HepG2 (cell line): Measurements from ENCODE around the gene CTXN1. TPM values are rescaled to one million over a fixed set of nuclear protein-coding genes. Genes with fewer than 3 reads are reported as not detected.

Experiments used
- ATAC-seq: fragments of 200-7000 bp; cut with Tn5 transposase; 3 replicates; pipeline ENCODE4 v1.9.1; 2020; ENCODE audit warnings: mild to moderate bottlenecking, moderate library complexity
- BruUV-seq: library from RNA; stranded (reverse); fragments of 400-500 nt; replicated peaks from 2 replicates; lab custom pipeline; 2021; lab: Mats Ljungman, UMichigan
- CTCF ChIA-PET: fragments of 300-600 bp; formaldehyde crosslinking; extraction: SDS; loops from one replicate; lab custom pipeline; 2021; ENCODE audit warnings: low total read pairs, inconsistent platforms, low intra/inter-chr PET ratio; lab: Yijun Ruan, JAX
- POLR2A ChIA-PET: fragments of 350-600 bp; sonication (Branson Sonifier 250); formaldehyde crosslinking; loops from one replicate; lab custom pipeline; 2020; ENCODE audit warnings: antibody characterized with exemption, inconsistent platforms; lab: Yijun Ruan, JAX
- DNase-seq: peaks from one replicate; pipeline ENCODE4 v3.0.0-alpha.2; 2015; ENCODE audit warnings: low spot score
- FAIRE-seq: peaks from 3 replicates; lab custom pipeline; 2011; peaks lifted over from hg19 to GRCh38; lab: Jason Lieb, UNC
- H2AFZ ChIP-seq: one replicate; pipeline ENCODE4 v1.6.1; 2011; ENCODE audit warnings: low read length, inconsistent platforms
- H3K27ac ChIP-seq: fragments of 300-600 bp; 3 replicates; pipeline ENCODE4 v1.8.0; 2011; ENCODE audit warnings: mixed run types, mild to moderate bottlenecking, mixed read lengths, low read length, inconsistent platforms; ENCODE audit not compliant: insufficient read depth; ENCODE audit errors: extremely low read length
- H3K27me3 ChIP-seq, 2 experiments: fragments of 200-600 bp in 1 of 2; 2 replicates in 1 of 2; 3 replicates in 1 of 2; pipeline versions ENCODE4 v1.6.0 to v1.8.0; 2011; ENCODE audit warnings: low read length in 2 of 2, mild to moderate bottlenecking in 2 of 2, moderate library complexity in 2 of 2, inconsistent platforms in 1 of 2; ENCODE audit not compliant: insufficient read depth in 2 of 2, control insufficient read depth in 1 of 2
- H3K36me3 ChIP-seq, 2 experiments: fragments of 200-600 bp in 1 of 2; replicated peaks in 1 of 2; 2 replicates in 1 of 2; 3 replicates in 1 of 2; pipeline versions ENCODE4 v1.5.1 to v1.8.0; 2011; ENCODE audit warnings: low read length in 2 of 2, inconsistent platforms in 1 of 2; ENCODE audit not compliant: insufficient read depth in 2 of 2, control insufficient read depth in 1 of 2
- H3K4me1 ChIP-seq: 2 replicates; pipeline ENCODE4 v1.5.1; 2012; ENCODE audit warnings: low read length, inconsistent platforms; ENCODE audit not compliant: insufficient read depth
- H3K4me2 ChIP-seq: 2 replicates; pipeline ENCODE4 v1.6.0; 2011; ENCODE audit warnings: low read depth, low read length, inconsistent platforms
- H3K4me3 ChIP-seq, 3 experiments: fragments of 200-600 bp in 1 of 3; sonication (generic), shearing (Covaris generic) in 1 of 3; replicated peaks in 1 of 3; 2 replicates each; pipeline ENCODE4 v1.5.1; 2011 to 2016; ENCODE audit warnings: low read length in 3 of 3, inconsistent platforms in 2 of 3, low read depth in 2 of 3, mild to moderate bottlenecking in 2 of 3, control low read depth in 1 of 3, mixed read lengths in 1 of 3; ENCODE audit not compliant: insufficient read depth in 1 of 3
- H3K79me2 ChIP-seq: one replicate; pipeline ENCODE4 v1.6.1; 2011; ENCODE audit warnings: low read length, inconsistent platforms; ENCODE audit not compliant: insufficient read depth
- H3K9ac ChIP-seq: 2 replicates; pipeline ENCODE4 v1.6.0; 2011; ENCODE audit warnings: mild to moderate bottlenecking, low read depth, low read length, inconsistent platforms; ENCODE audit not compliant: insufficient read depth
- H3K9me3 ChIP-seq: 2 replicates; pipeline ENCODE4 v1.5.1; 2012; ENCODE audit warnings: mild to moderate bottlenecking, low read length
- H4K20me1 ChIP-seq: 2 replicates; pipeline ENCODE4 v1.6.0; 2011; ENCODE audit warnings: inconsistent platforms, mild to moderate bottlenecking, low read length, moderate library complexity; ENCODE audit not compliant: insufficient read depth
- CCAR2 ChIP-seq: fragments of 200-400 bp; formaldehyde crosslinking; optimal IDR thresholded peaks from 2 replicates; pipeline ENCODE3; 2018; ENCODE audit warnings: low read depth, mild to moderate bottlenecking, low read length, moderate library complexity
- ELF4 ChIP-seq: sonication (generic); formaldehyde crosslinking; IDR thresholded peaks from 2 replicates; pipeline ENCODE4 v1.5.0; 2020; ENCODE audit warnings: missing genetic modification reagents, mild to moderate bottlenecking, moderate library complexity, borderline replicate concordance
- HMGXB3 ChIP-seq: sonication (generic); formaldehyde crosslinking; IDR thresholded peaks from 2 replicates; pipeline ENCODE4 v1.4.0; 2020; ENCODE audit warnings: missing genetic modification reagents, borderline replicate concordance
- HOXA5 ChIP-seq: sonication (generic); formaldehyde crosslinking; IDR thresholded peaks from 2 replicates; pipeline ENCODE4 v1.4.0; 2020; ENCODE audit warnings: missing genetic modification reagents
- MAX ChIP-seq: IDR thresholded peaks from 2 replicates; pipeline ENCODE4 v1.6.1; 2012; ENCODE audit warnings: inconsistent platforms
- NR2C2 ChIP-seq: sonication (generic); formaldehyde crosslinking; IDR thresholded peaks from 2 replicates; pipeline ENCODE4 v1.4.0; 2020; ENCODE audit warnings: missing genetic modification reagents, mild to moderate bottlenecking, moderate library complexity, borderline replicate concordance
- SAFB2 ChIP-seq: sonication (generic); formaldehyde crosslinking; IDR thresholded peaks from 2 replicates; pipeline ENCODE4 v1.5.1; 2020; ENCODE audit warnings: missing genetic modification reagents, low read depth, mild to moderate bottlenecking, borderline replicate concordance
- SMYD3 ChIP-seq: sonication (generic); formaldehyde crosslinking; IDR thresholded peaks from 2 replicates; pipeline ENCODE4 v1.8.1; 2023; ENCODE audit warnings: mild to moderate bottlenecking, missing genetic modification reagents
- SYNCRIP ChIP-seq: fragments of 200-400 bp; formaldehyde crosslinking; IDR thresholded peaks from 2 replicates; pipeline ENCODE4 v1.6.1; 2018; ENCODE audit warnings: mild to moderate bottlenecking, low read depth, low read length; ENCODE audit not compliant: insufficient read depth
- ZC3H4 ChIP-seq: sonication (generic); formaldehyde crosslinking; IDR thresholded peaks from 2 replicates; pipeline ENCODE4 v1.4.0; 2020; ENCODE audit warnings: missing genetic modification reagents, borderline replicate concordance
- ZFP62 ChIP-seq: sonication (generic); formaldehyde crosslinking; IDR thresholded peaks from 2 replicates; pipeline ENCODE4 v1.4.0; 2020; ENCODE audit warnings: missing genetic modification reagents
- ZMYM4 ChIP-seq: sonication (generic); formaldehyde crosslinking; IDR thresholded peaks from 2 replicates; pipeline ENCODE4 v1.8.1; 2023; ENCODE audit warnings: mild to moderate bottlenecking, missing genetic modification reagents
- ZNF12 ChIP-seq: sonication (generic); formaldehyde crosslinking; IDR thresholded peaks from 2 replicates; pipeline ENCODE4 v1.5.0; 2020; ENCODE audit warnings: missing genetic modification reagents
- ZNF674 ChIP-seq: sonication (generic); formaldehyde crosslinking; IDR thresholded peaks from 2 replicates; pipeline ENCODE4 v1.5.0; 2020; ENCODE audit warnings: low read depth, mild to moderate bottlenecking, missing genetic modification reagents
- ZNF746 ChIP-seq: sonication (generic); formaldehyde crosslinking; IDR thresholded peaks from 2 replicates; pipeline ENCODE4 v1.8.0; 2022; ENCODE audit warnings: mild to moderate bottlenecking, missing genetic modification reagents
- WGBS: methylation state at CpG from one replicate; pipeline ENCODE4 v1.1.6; 2017; ENCODE audit warnings: low lambda C conversion rate; 5-methylcytosine and 5-hydroxymethylcytosine counted together
- in situ Hi-C: cut with HindIII; loops from 2 replicates; pipeline ENCODE4 v1.10.0; 2017; ENCODE audit warnings: low pct_unique_long_range_greater_than_20kb; ENCODE audit not compliant: extremely low pct_ligation_motif_present
- intact Hi-C: fragments of 100-400 bp; cut with micrococcal nuclease; formaldehyde crosslinking; loops from one replicate; pipeline ENCODE4 v1.10.0; 2022; ENCODE audit not compliant: unreplicated experiment
- polyA plus RNA-seq, 8 experiments: library from polyadenylated mRNA; depleted of rRNA in 3 of 8; stranded (reverse) in 7 of 8; unstranded in 1 of 8; fragments of >200 nt; fragmentation: Illumina TruSeq in 4 of 8; extraction: Trizol in 4 of 8; gene quantifications; 2 replicates each; pipeline versions ENCODE4 v1.2.1 to v1.2.3, GENCODE V29; 2011 to 2016; ENCODE audit warnings: low read depth in 4 of 8, missing spikeins in 1 of 8, mixed read lengths in 1 of 8; ENCODE audit not compliant: insufficient read depth in 1 of 8
- total RNA-seq, 5 experiments: library from RNA; depleted of rRNA; stranded (reverse); fragments of >200 nt; fragmentation: Illumina TruSeq; extraction: Trizol; gene quantifications; 2 replicates each; pipeline ENCODE4 v1.2.3, GENCODE V29; 2016; ENCODE audit warnings: low read depth in 1 of 5

CTXN1 gene
- total and polyA plus RNA-seq, 2 of the 13 experiments (the other 11 are each of a cell fraction or from before 2014, with no cell fraction given), result 0.11 TPM; not detected in 1

DNA sequence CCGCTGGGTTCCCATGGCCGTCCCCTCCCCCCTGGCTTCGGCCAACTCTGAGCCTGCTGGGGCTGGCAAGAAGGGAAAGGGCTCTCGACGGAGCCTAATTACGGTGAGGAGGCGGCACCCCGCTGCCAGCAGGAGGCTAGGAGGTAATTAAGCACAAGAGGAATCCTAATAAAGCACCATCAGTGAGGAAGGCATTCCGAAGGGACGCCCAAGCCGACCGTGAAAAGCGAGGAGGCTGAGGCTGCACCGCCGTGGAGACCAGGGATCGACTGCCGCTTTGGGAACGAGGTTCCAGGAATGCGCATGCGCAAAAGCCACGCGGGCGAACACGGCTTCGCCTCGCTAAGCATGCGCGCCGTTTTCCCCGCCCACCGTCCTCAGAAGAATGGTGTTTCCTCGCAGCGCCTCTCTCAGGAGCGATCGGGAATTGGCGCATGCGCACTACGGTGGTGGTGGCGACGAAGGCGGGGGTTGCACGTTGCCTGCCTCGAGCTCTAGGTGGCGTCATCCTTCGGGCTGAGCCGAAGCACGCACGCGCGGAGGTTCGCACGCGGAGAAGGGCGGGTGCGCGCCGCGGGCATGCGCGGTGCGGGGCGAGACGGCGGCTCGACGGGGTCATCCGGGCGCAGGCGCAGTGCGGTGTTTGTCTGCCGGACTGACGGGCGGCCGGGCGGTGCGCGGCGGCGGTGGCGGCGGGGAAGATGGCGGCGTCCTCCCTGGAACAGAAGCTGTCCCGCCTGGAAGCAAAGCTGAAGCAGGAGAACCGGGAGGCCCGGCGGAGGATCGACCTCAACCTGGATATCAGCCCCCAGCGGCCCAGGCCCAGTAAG, 22.5 kb downstream of the CTXN1 start, which contains the start of gene MAP2K7 (continued):
- TF ChIP-seq MAX, result peak; percentile 96
- TF ChIP-seq NR2C2 (CRISPR knock-in tag), result peak; percentile 85

- peaks cover 45% of the 10 kb centered on the region for H3K4me1 ChIP-seq
- peak overlapping the region; percentile 95 for H3K4me2 ChIP-seq
- H3K79me2 ChIP-seq, result peaks cover 29% of the 10 kb centered on the region
- peaks cover 9 to 22% of the 10 kb centered on the region in 2 experiments; a peak in 3 of 5 replicates for H3K36me3 ChIP-seq
- POLR2A ChIA-PET, result interaction anchor here (0.9 to 4.9 kb wide), 13 partner anchors 9 to 98 kb away, joined by 3 to 83 read pairs (median 5); partner anchors contain the start of genes LRRC8E, SNAPC2 and TIMM44
- 63% methylated on average over 3 of the region's 20 CpGs for WGBS
- DNase-seq (no peak), ATAC-seq (peak; percentile 9; the same call in 2 of the 3 replicates), FAIRE-seq (no peak)
- peak overlapping the region; percentile 87 for H3K9ac ChIP-seq
- no peak overlapping the region for H2AFZ ChIP-seq
- TSS peak; percentile 89 for BruUV-seq
- H3K4me3 ChIP-seq, result peak overlapping the region; percentile 53 to 77 (median 56)
- H3K27me3 ChIP-seq, result no peaks in the 10 kb centered on the region; a peak in 1 of 5 replicates
- intact Hi-C loops (loop anchor here (1.0 to 2.0 kb wide), 2 partner anchors 32 to 50 kb away; no protein-coding TSS in a partner anchor), in situ Hi-C loops (no loop called here)
- peak overlapping the region; percentile 91 for H3K27ac ChIP-seq
- no peaks in the 10 kb centered on the region for H3K9me3 ChIP-seq
- CTCF ChIA-PET, result interaction anchor here (1.4 to 2.0 kb wide), 2 partner anchors 33 to 50 kb away, joined by 5 to 8 read pairs; no protein-coding TSS in a partner anchor
- peaks cover 10% of the 10 kb centered on the region; the same call in 1 of the 2 replicates for H4K20me1 ChIP-seq
- TF ChIP-seq CCAR2 (no peak), ZMYM4 (CRISPR knock-in tag) (no peak), SAFB2 (CRISPR knock-in tag) (no peak), ZC3H4 (CRISPR knock-in tag) (peak; percentile 33), SYNCRIP (no peak), HOXA5 (CRISPR knock-in tag) (no peak), ZNF12 (no peak), ZFP62 (CRISPR knock-in tag) (no peak), ZNF746 (CRISPR knock-in tag) (no peak), HMGXB3 (no peak), ELF4 (CRISPR knock-in tag) (peak; percentile 36; the same call in 1 of the 2 replicates), SMYD3 (no peak), ZNF674 (CRISPR knock-in tag) (no peak; the same call in 1 of the 2 replicates)
Observed at GRCh38 chr19:7902796-7903243, 23.1 kb downstream of the CTXN1 start.
